ENCODE measurements around the gene NME3.

DNA sequence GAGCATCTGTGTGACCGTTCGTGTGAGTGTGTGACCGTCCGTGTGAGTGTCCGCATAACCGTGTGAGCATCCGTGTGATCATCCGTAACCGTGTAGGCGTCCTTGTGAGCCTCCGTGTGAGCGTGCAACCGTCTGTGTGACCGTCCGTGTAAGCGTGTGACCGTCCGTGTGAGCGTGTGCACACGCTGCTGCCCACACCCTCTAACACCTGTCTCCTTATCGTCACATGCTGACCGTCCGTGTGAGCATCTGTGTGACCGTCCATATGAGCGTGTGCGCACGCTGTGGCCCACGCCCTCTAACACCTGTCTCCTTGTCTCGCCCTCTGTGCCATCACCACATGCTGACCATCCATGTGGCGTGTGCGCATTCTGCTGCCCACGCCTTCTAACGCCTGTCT lies 31.1 kb downstream of the NME3 start:
- TF ChIP-seq MXI1 (IDR thresholded peaks at IDR 0.05; ENCODE audit: low read depth, low read length) (no peak), EGR1 (IDR thresholded peaks at IDR 0.05; ENCODE audit: borderline replicate concordance in 1 of 2, low read depth in 2 of 2, low read length in 2 of 2) (no peak), POLR2AphosphoS5 (IDR thresholded peaks at IDR 0.05; ENCODE audit: low read length) (no peak), EZH2 (IDR thresholded peaks at IDR 0.05; ENCODE audit: borderline replicate concordance, control insufficient read depth, low read depth, low read length) (no peak), HDAC6 (IDR thresholded peaks at IDR 0.05; ENCODE audit: unreplicated experiment) (no peak), STAT3 (IDR thresholded peaks at IDR 0.05; ENCODE audit: low read depth, low read length) (no peak), POLR2A (IDR thresholded peaks at IDR 0.05; ENCODE audit: low read depth, low read length) (no peak), SP1 (IDR thresholded peaks at IDR 0.05; ENCODE audit: low read depth, low read length) (no peak)
- TF ChIP-seq, protein P1, sequence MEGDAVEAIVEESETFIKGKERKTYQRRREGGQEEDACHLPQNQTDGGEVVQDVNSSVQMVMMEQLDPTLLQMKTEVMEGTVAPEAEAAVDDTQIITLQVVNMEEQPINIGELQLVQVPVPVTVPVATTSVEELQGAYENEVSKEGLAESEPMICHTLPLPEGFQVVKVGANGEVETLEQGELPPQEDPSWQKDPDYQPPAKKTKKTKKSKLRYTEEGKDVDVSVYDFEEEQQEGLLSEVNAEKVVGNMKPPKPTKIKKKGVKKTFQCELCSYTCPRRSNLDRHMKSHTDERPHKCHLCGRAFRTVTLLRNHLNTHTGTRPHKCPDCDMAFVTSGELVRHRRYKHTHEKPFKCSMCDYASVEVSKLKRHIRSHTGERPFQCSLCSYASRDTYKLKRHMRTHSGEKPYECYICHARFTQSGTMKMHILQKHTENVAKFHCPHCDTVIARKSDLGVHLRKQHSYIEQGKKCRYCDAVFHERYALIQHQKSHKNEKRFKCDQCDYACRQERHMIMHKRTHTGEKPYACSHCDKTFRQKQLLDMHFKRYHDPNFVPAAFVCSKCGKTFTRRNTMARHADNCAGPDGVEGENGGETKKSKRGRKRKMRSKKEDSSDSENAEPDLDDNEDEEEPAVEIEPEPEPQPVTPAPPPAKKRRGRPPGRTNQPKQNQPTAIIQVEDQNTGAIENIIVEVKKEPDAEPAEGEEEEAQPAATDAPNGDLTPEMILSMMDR (IDR thresholded peaks at IDR 0.05 in 2 of 3, conservative IDR thresholded peaks at IDR 0.05 in 1 of 3; ENCODE audit: control insufficient read depth in 2 of 3, extremely low read depth in 1 of 3, insufficient read depth in 1 of 3, low read depth in 3 of 3, low read length in 3 of 3), result no peak

All from GM12878 (cell line).